K562 (cell line): Measurements from ENCODE around the gene RNF181. TPM values are rescaled to one million over a fixed set of nuclear protein-coding genes. Genes with fewer than 3 reads are reported as not detected.

Experiments used
- ATAC-seq: fragments of 200-7000 bp; cut with Tn5 transposase; 3 replicates; pipeline ENCODE4 v1.9.1; 2020; ENCODE audit warnings: moderate library complexity
- BruUV-seq: library from RNA; stranded (reverse); fragments of 400-500 nt; replicated peaks from 2 replicates; lab custom pipeline; 2021; lab: Mats Ljungman, UMichigan
- CTCF ChIA-PET: fragments of 300-600 bp; formaldehyde crosslinking; extraction: SDS; loops from one replicate; lab custom pipeline; 2021; ENCODE audit warnings: low intra/inter-chr PET ratio; lab: Yijun Ruan, JAX
- POLR2A ChIA-PET: fragments of 300-600, 350-650 bp; sonication (Branson Sonifier 250); formaldehyde crosslinking; extraction: SDS; loops from one replicate; lab custom pipeline; 2021; ENCODE audit warnings: antibody characterized with exemption, inconsistent platforms; lab: Yijun Ruan, JAX
- DNase-seq, 4 experiments: peaks; one replicate each; pipeline versions ENCODE4 v3.0.0 to v3.0.0-alpha.2; 2011 to 2018; ENCODE audit warnings: low spot score in 3 of 4, mixed read lengths in 3 of 4; ENCODE audit errors: extremely low read depth in 1 of 4
- FAIRE-seq: peaks from 2 replicates; lab custom pipeline; 2011; peaks lifted over from hg19 to GRCh38; lab: Jason Lieb, UNC
- H2AFZ ChIP-seq: 2 replicates; pipeline ENCODE4 v1.6.0; 2011; ENCODE audit warnings: low read depth, low read length, control low read depth, inconsistent platforms
- H3K27ac ChIP-seq: fragments of 200-600 bp; 3 replicates; pipeline ENCODE4 v1.8.0; 2011; ENCODE audit warnings: low read depth, mild to moderate bottlenecking, control low read depth, inconsistent platforms, low read length, moderate library complexity, mixed read lengths; ENCODE audit errors: extremely low read depth
- H3K27me3 ChIP-seq, 2 experiments: fragments of 300-600 bp in 1 of 2; 2 replicates in 1 of 2; 3 replicates in 1 of 2; pipeline versions ENCODE4 v1.6.0 to v1.8.0; 2011; ENCODE audit warnings: inconsistent platforms in 2 of 2, low read length in 2 of 2, mild to moderate bottlenecking in 1 of 2, mixed read lengths in 1 of 2, moderate library complexity in 1 of 2; ENCODE audit not compliant: control insufficient read depth in 2 of 2, insufficient read depth in 2 of 2
- H3K36me3 ChIP-seq: fragments of 300-600 bp; 3 replicates; pipeline ENCODE4 v1.8.0; 2011; ENCODE audit warnings: mild to moderate bottlenecking, low read length, inconsistent platforms; ENCODE audit not compliant: control insufficient read depth, insufficient read depth
- H3K4me1 ChIP-seq, 2 experiments: fragments of 200-600 bp in 1 of 2; replicated peaks in 1 of 2; 2 replicates in 1 of 2; 3 replicates in 1 of 2; pipeline versions ENCODE4 v1.5.1 to v1.8.0; 2011; ENCODE audit warnings: inconsistent platforms in 2 of 2, low read length in 2 of 2, mild to moderate bottlenecking in 1 of 2, mixed read lengths in 1 of 2, moderate library complexity in 1 of 2; ENCODE audit not compliant: control insufficient read depth in 2 of 2, insufficient read depth in 2 of 2
- H3K4me2 ChIP-seq: 2 replicates; pipeline ENCODE4 v1.6.1; 2011; ENCODE audit warnings: low read length, control low read depth, inconsistent platforms, mixed read lengths; ENCODE audit not compliant: insufficient read depth
- H3K4me3 ChIP-seq: fragments of 200-600 bp; sonication (generic), shearing (Covaris generic); 2 replicates; pipeline ENCODE4 v1.5.1; 2016; ENCODE audit warnings: control low read depth, inconsistent platforms
- H3K79me2 ChIP-seq: fragments of 200-600 bp; 3 replicates; pipeline ENCODE4 v1.8.0; 2011; ENCODE audit warnings: low read length, inconsistent platforms; ENCODE audit not compliant: control insufficient read depth, insufficient read depth
- H3K9ac ChIP-seq, 2 experiments: 2 replicates each; pipeline versions ENCODE4 v1.6.0 to v1.6.1; 2011; ENCODE audit warnings: low read depth in 2 of 2, low read length in 2 of 2, control low read depth in 1 of 2, inconsistent platforms in 1 of 2, mild to moderate bottlenecking in 1 of 2, mixed read lengths in 1 of 2; ENCODE audit not compliant: insufficient read depth in 1 of 2
- H3K9me1 ChIP-seq: one replicate; pipeline ENCODE4 v1.6.0; 2011; ENCODE audit warnings: inconsistent platforms, mild to moderate bottlenecking, low read length, moderate library complexity; ENCODE audit not compliant: control insufficient read depth, insufficient read depth
- H3K9me3 ChIP-seq: replicated peaks from 2 replicates; pipeline ENCODE4 v1.5.1; 2011; ENCODE audit warnings: low read depth, low read length, inconsistent platforms; ENCODE audit not compliant: control insufficient read depth, insufficient read depth
- H4K20me1 ChIP-seq: replicated peaks from 2 replicates; pipeline ENCODE4 v1.6.1; 2011; ENCODE audit warnings: low read length, inconsistent platforms, mixed read lengths; ENCODE audit not compliant: control insufficient read depth, insufficient read depth
- ATF3 ChIP-seq, 2 experiments: fragments of 450-650 bp in 1 of 2; sonication (generic) in 1 of 2; formaldehyde crosslinking in 1 of 2; IDR thresholded peaks in 1 of 2; conservative IDR thresholded peaks in 1 of 2; 2 replicates each; pipeline versions ENCODE4 v1.6.1 to v1.8.1; 2016 to 2023; ENCODE audit warnings: mild to moderate bottlenecking in 2 of 2, moderate library complexity in 2 of 2, inconsistent platforms in 1 of 2, missing genetic modification reagents in 1 of 2
- CCAR2 ChIP-seq: fragments of 200-400 bp; formaldehyde crosslinking; IDR thresholded peaks from 2 replicates; pipeline ENCODE4 v1.6.1; 2017; ENCODE audit warnings: mild to moderate bottlenecking, low read depth, low read length
- CHD1 ChIP-seq: fragments of 200-600 bp; sonication (generic); IDR thresholded peaks from one replicate; pipeline ENCODE4 v1.6.1; 2012; ENCODE audit warnings: mild to moderate bottlenecking, moderate library complexity, low read length, inconsistent platforms
- FOS ChIP-seq: IDR thresholded peaks from 3 replicates; pipeline ENCODE4 v1.6.1; 2011; ENCODE audit not compliant: insufficient read length; ENCODE audit errors: extremely low read depth
- KAT7 ChIP-seq: sonication (generic); formaldehyde crosslinking; IDR thresholded peaks from 2 replicates; pipeline ENCODE4 v1.8.0; 2022; ENCODE audit warnings: missing genetic modification reagents, mild to moderate bottlenecking, borderline replicate concordance
- KDM1A ChIP-seq, 2 experiments: fragments of 450-650 bp; IDR thresholded peaks; 2 replicates each; pipeline ENCODE4 v1.6.1; 2016; ENCODE audit warnings: mild to moderate bottlenecking in 2 of 2
- MCM3 ChIP-seq: fragments of 450-650 bp; IDR thresholded peaks from 2 replicates; pipeline ENCODE4 v1.6.1; 2016
- MYBL2 ChIP-seq, 2 experiments: fragments of 450-650 bp in 1 of 2; sonication (generic) in 1 of 2; formaldehyde crosslinking in 1 of 2; IDR thresholded peaks; 2 replicates each; pipeline versions ENCODE4 v1.6.1 to v1.8.1; 2017 to 2022; ENCODE audit warnings: borderline replicate concordance in 1 of 2, inconsistent platforms in 1 of 2, low read depth in 1 of 2, mild to moderate bottlenecking in 1 of 2, missing genetic modification reagents in 1 of 2, moderate library complexity in 1 of 2
- NFATC3 ChIP-seq: fragments of 450-650 bp; IDR thresholded peaks from 2 replicates; pipeline ENCODE4 v1.6.1; 2017; ENCODE audit warnings: mild to moderate bottlenecking
- OTX1 ChIP-seq: fragments of 450-650 bp; formaldehyde crosslinking; IDR thresholded peaks from 2 replicates; pipeline ENCODE4 v1.4.0; 2022; ENCODE audit warnings: mild to moderate bottlenecking
- POLR2AphosphoS2 ChIP-seq: IDR thresholded peaks from 2 replicates; pipeline ENCODE4 v1.6.1; 2012; ENCODE audit warnings: low read length, improper control_type of control experiment
- RREB1 ChIP-seq: fragments of 250-450 bp; sonication (Bioruptor Pico); IDR thresholded peaks from 2 replicates; pipeline ENCODE4 v1.4.0; 2020
- THRAP3 ChIP-seq: fragments of 450-650 bp; IDR thresholded peaks from 2 replicates; pipeline ENCODE4 v1.6.1; 2016; ENCODE audit warnings: mild to moderate bottlenecking, inconsistent platforms, borderline replicate concordance
- ZNF24 ChIP-seq: fragments of 450-650 bp; IDR thresholded peaks from 2 replicates; pipeline ENCODE4 v1.6.1; 2016
- ZNF766 ChIP-seq: fragments of 200-800 bp; sonication (Bioruptor generic); conservative IDR thresholded peaks from 2 replicates; pipeline ENCODE4 v1.6.1; 2016; ENCODE audit warnings: missing genetic modification characterization, missing compliant biosample characterization
- ZNF79 ChIP-seq: fragments of 250-450 bp; sonication (Bioruptor Pico); IDR thresholded peaks from 2 replicates; pipeline ENCODE4 v1.4.0; 2020; ENCODE audit warnings: low read depth, mild to moderate bottlenecking, moderate library complexity
- WGBS: fragments of 100-300 bp; shearing (Covaris generic); methylation state at CpG from one replicate; pipeline ENCODE4 v1.1.6; 2016; ENCODE audit warnings: low coverage, mixed read lengths; ENCODE audit not compliant: insufficient coverage; ENCODE audit errors: missing lambda C conversion rate; 5-methylcytosine and 5-hydroxymethylcytosine counted together
- in situ Hi-C: fragments of 300-500 bp; cut with MboI; formaldehyde crosslinking; loops from 4 replicates; pipeline ENCODE4 v1.15.0; 2018; ENCODE audit warnings: inconsistent platforms, mixed read lengths
- intact Hi-C: fragments of 100-400 bp; cut with micrococcal nuclease; formaldehyde crosslinking; loops from 2 replicates; pipeline ENCODE4 v1.14.2; 2022
- polyA plus RNA-seq, 8 experiments: library from polyadenylated mRNA; depleted of rRNA in 4 of 8; stranded (reverse) in 5 of 8; unstranded in 3 of 8; fragments of >200 nt; fragmentation: Nextera tagmentation in 2 of 8; fragmentation: Illumina TruSeq in 1 of 8; extraction: Ambion mirVana in 2 of 8; extraction: Trizol in 1 of 8; gene quantifications; 2 replicates each; pipeline versions ENCODE4 v1.2.1 to v1.2.3, GENCODE V29; 2011 to 2014; ENCODE audit warnings: inconsistent platforms in 1 of 8, missing spikeins in 1 of 8
- total RNA-seq, 7 experiments: library from RNA; depleted of rRNA in 6 of 7; stranded (reverse); fragments of >200 nt in 6 of 7; fragmentation: Illumina TruSeq in 2 of 7; extraction: Trizol in 2 of 7; gene quantifications; 2 replicates each; pipeline versions ENCODE4 v1.2.1 to v1.2.3, GENCODE V29; 2011 to 2021; ENCODE audit warnings: low replicate concordance in 1 of 7

RNF181 gene
- total and polyA plus RNA-seq, 9 of the 15 experiments (the other 6 are each of a cell fraction or from before 2014, with no cell fraction given): 139 to 492 (median 253) TPM

- FAIRE-seq (no peak), ATAC-seq (peak; percentile 4; the same call in 2 of the 3 replicates), DNase-seq (no peak)
- H3K27ac ChIP-seq: peak overlapping the region; percentile 95; the same call in 2 of the 3 replicates
- H3K27me3 ChIP-seq: no peaks in the 10 kb centered on the region
- no peaks in the 10 kb centered on the region for H4K20me1 ChIP-seq
- H2AFZ ChIP-seq: peak overlapping the region; percentile 100
- H3K4me1 ChIP-seq: peaks cover 18 to 26% of the 10 kb centered on the region in 2 experiments
- peaks cover 3% of the 10 kb centered on the region for H3K9me1 ChIP-seq
- 2% methylated on average over 11 of the region's 14 CpGs for WGBS
- intact Hi-C loops (loop anchor here (2.0 kb wide), 1 partner anchor 42 kb away; the partner anchor contains the start of gene TMEM150A), in situ Hi-C loops (no loop called here)
- TSS peak; percentile 45 for BruUV-seq
- no peaks in the 10 kb centered on the region for H3K9me3 ChIP-seq
- CTCF ChIA-PET: interaction anchor here (0.6 to 1.0 kb wide), 2 partner anchors 45 to 140 kb away, joined by 3 to 5 read pairs; no protein-coding TSS in a partner anchor
- POLR2A ChIA-PET: interaction anchor here (0.6 to 16.3 kb wide), 17 partner anchors 13 to 253 kb away, joined by 3 to 358 read pairs (median 3); partner anchors contain the start of genes C2orf68, MAT2A, USP39 and VAMP8
- H3K79me2 ChIP-seq: peaks cover 35% of the 10 kb centered on the region
- H3K4me2 ChIP-seq: peak overlapping the region; percentile 100
- peaks cover 30% of the 10 kb centered on the region for H3K36me3 ChIP-seq
- peak overlapping the region; percentile 95 to 98 for H3K9ac ChIP-seq
- peak overlapping the region; percentile 79 for H3K4me3 ChIP-seq
- TF ChIP-seq RREB1 (CRISPR knock-in tag) (no peak), ZNF766 (0 out of 2 replicates have a peak, but pooled peaks have one; percentile 20), THRAP3 (no peak), FOS (no peak), MCM3 (no peak), ZNF79 (CRISPR knock-in tag) (no peak), MYBL2 (IDR thresholded peaks at IDR 0.05; ENCODE audit: low read depth) (no peak), MYBL2 (CRISPR knock-in tag; IDR thresholded peaks at IDR 0.05; ENCODE audit: borderline replicate concordance) (no peak), CCAR2 (no peak), ATF3 (IDR thresholded peaks at IDR 0.05) (0 out of 2 replicates have a peak, but pooled peaks have one; percentile 36), ATF3 (CRISPR knock-in tag; conservative IDR thresholded peaks at IDR 0.05) (no peak), KAT7 (CRISPR knock-in tag) (0 out of 2 replicates have a peak, but pooled peaks have one; percentile 14), OTX1 (no peak), ZNF24 (no peak), CHD1 (peak; percentile 54), POLR2AphosphoS2 (no peak), NFATC3 (no peak), KDM1A (IDR thresholded peaks at IDR 0.05) (peak; percentile 82 to 91; a peak in 3 of 4 replicates)
Measured at GRCh38 chr2:85560812-85561279, 34.7 kb upstream of the RNF181 start.
